MCF 10A (cell line): ENCODE data around the gene GPR35. TPM values are rescaled to one million over a fixed set of nuclear protein-coding genes. Genes with fewer than 3 reads are reported as not detected.
"Not testable (repeated sequence)": the region's sequence is repeated elsewhere in the genome, so short reads cannot be mapped to it uniquely, and the experiment has no call there.

Source experiments
- BruUV-seq: library from RNA; stranded (reverse); fragments of 400-500 nt; replicated peaks from 2 replicates; lab custom pipeline; 2021; lab: Mats Ljungman, UMichigan
- CTCF ChIA-PET: fragments of 300-600 bp; sonication (Branson Sonifier 250); formaldehyde crosslinking; extraction: SDS; loops from one replicate; lab custom pipeline; 2021; ENCODE audit warnings: antibody characterized with exemption, inconsistent platforms; lab: Yijun Ruan, JAX
- POLR2A ChIA-PET: fragments of 300-600, 350-650 bp; sonication (Branson Sonifier 250); formaldehyde crosslinking; extraction: SDS; loops from one replicate; lab custom pipeline; 2020; ENCODE audit warnings: antibody characterized with exemption, inconsistent platforms; lab: Yijun Ruan, JAX
- DNase-seq: peaks from one replicate; pipeline ENCODE4 v3.0.0-alpha.2; 2018; ENCODE audit not compliant: unreplicated experiment
- H3K27ac Mint-ChIP-seq: one replicate; pipeline ENCODE4 v1.8.0; 2022; ENCODE audit warnings: mild to moderate bottlenecking, low read depth, mixed read lengths; ENCODE audit not compliant: unreplicated experiment
- H3K27me3 Mint-ChIP-seq: one replicate; pipeline ENCODE4 v1.8.0; 2022; ENCODE audit warnings: mixed read lengths; ENCODE audit not compliant: insufficient read depth, unreplicated experiment
- H3K36me3 Mint-ChIP-seq: one replicate; pipeline ENCODE4 v1.8.0; 2022; ENCODE audit warnings: mild to moderate bottlenecking, moderate library complexity, mixed read lengths; ENCODE audit not compliant: insufficient read depth, unreplicated experiment
- H3K4me1 Mint-ChIP-seq: one replicate; pipeline ENCODE4 v1.8.0; 2022; ENCODE audit warnings: mixed read lengths; ENCODE audit not compliant: insufficient read depth, unreplicated experiment
- H3K4me3 Mint-ChIP-seq: one replicate; pipeline ENCODE4 v1.8.0; 2022; ENCODE audit warnings: mild to moderate bottlenecking, moderate library complexity, mixed read lengths; ENCODE audit not compliant: unreplicated experiment
- H3K9me3 Mint-ChIP-seq: one replicate; pipeline ENCODE4 v1.8.0; 2022; ENCODE audit warnings: mixed read lengths; ENCODE audit not compliant: unreplicated experiment
- intact Hi-C: fragments of 100-400 bp; cut with micrococcal nuclease; formaldehyde crosslinking; loops from 2 replicates; pipeline ENCODE4 v1.14.1; 2022
- total RNA-seq: library from RNA; stranded (reverse); gene quantifications from 2 replicates; pipeline ENCODE4 v1.2.3, GENCODE V29; 2022
- TF ChIP-seq, protein P1 (sequence below): fragments of 200-600 bp; IDR thresholded peaks from one replicate; pipeline ENCODE4 v1.8.0; 2022; ENCODE audit warnings: antibody characterized with exemption, mild to moderate bottlenecking; ENCODE audit not compliant: unreplicated experiment

Gene GPR35
- total RNA-seq, 1 experiment from 2014 or later = 0.42 TPM

DNA sequence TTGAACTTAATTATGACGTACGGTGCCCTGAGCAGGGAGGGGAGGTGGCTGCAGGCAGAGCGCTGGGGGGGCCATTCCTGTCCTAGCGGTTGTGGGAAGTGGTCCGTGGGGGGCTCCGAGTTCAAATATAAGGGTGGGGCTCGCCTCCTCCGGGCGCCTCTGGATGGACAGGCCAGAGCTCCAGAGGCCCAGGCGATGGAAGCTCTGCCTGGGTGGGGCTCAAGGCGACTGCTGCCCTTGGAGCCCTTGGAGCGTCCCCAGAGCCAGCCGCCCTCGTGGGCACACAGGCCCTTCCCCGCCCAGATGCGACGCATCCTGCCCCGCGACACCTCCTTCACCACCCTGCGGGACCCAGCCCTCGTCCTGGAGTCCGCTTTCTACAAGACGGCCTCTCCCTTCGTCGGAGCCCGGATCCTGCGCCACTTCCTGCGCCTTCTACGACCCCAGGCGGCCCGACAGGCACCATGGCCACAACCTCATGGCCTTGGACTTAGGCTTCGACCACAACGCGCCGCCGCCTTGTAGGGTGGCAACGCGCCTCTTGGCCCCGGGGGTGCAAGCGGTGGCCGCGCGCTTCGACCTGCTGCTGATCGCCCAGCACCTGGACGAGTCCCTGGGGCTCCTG, 46.9 kb downstream of the GPR35 start:
- BruUV-seq = no TSS peak
- H3K9me3 Mint-ChIP-seq = no peaks in the 10 kb centered on the region
- no peaks in the 10 kb centered on the region for H3K36me3 Mint-ChIP-seq
- H3K4me1 Mint-ChIP-seq = no peaks in the 10 kb centered on the region
- TF ChIP-seq, protein P1, sequence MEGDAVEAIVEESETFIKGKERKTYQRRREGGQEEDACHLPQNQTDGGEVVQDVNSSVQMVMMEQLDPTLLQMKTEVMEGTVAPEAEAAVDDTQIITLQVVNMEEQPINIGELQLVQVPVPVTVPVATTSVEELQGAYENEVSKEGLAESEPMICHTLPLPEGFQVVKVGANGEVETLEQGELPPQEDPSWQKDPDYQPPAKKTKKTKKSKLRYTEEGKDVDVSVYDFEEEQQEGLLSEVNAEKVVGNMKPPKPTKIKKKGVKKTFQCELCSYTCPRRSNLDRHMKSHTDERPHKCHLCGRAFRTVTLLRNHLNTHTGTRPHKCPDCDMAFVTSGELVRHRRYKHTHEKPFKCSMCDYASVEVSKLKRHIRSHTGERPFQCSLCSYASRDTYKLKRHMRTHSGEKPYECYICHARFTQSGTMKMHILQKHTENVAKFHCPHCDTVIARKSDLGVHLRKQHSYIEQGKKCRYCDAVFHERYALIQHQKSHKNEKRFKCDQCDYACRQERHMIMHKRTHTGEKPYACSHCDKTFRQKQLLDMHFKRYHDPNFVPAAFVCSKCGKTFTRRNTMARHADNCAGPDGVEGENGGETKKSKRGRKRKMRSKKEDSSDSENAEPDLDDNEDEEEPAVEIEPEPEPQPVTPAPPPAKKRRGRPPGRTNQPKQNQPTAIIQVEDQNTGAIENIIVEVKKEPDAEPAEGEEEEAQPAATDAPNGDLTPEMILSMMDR = no peak
- H3K27ac Mint-ChIP-seq = no peak overlapping the region
- peaks cover 69% of the 10 kb centered on the region for H3K27me3 Mint-ChIP-seq
- intact Hi-C loops = no loop called here
- CTCF ChIA-PET = no interaction called here
- no peak for DNase-seq
- H3K4me3 Mint-ChIP-seq = no peak overlapping the region
- POLR2A ChIA-PET = no interaction called here

DNA sequence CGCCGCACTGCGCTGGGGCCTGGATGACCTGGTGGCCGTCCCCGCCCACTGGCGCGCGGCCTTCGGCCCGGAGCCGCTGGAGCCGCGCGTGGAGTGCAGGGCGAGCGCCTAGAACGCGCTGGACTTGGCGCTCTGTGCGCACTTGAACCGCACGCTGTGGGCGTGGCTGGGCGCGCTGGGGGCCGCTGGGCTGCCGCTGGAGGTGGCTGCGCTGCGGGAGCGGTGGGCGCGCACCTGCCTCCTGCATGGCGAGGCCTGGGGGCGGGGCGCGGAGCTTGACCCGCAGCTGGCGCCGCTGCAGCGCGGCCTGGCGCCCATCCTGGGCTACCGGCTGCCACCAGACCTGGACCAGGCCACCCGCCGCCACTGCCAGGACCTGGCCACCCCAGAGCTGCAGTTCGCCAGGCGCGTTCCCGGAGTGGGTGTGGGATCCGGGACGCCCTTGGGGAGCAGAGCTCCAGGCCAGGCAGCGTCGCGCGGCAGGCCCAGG, 47.5 kb downstream of the GPR35 start:
- Mint-ChIP-seq H3K4me1 (no peaks in the 10 kb centered on the region), H3K9me3 (no peaks in the 10 kb centered on the region), H3K4me3 (no peak overlapping the region), H3K27me3 (peaks cover 63% of the 10 kb centered on the region), H3K27ac (no peak overlapping the region), H3K36me3 (no peaks in the 10 kb centered on the region)
- no TSS peak for BruUV-seq
- intact Hi-C loops = no loop called here
- ChIA-PET POLR2A (no interaction called here), CTCF (no interaction called here)
- TF ChIP-seq, protein P1 = no peak
- DNase-seq = no peak

DNA sequence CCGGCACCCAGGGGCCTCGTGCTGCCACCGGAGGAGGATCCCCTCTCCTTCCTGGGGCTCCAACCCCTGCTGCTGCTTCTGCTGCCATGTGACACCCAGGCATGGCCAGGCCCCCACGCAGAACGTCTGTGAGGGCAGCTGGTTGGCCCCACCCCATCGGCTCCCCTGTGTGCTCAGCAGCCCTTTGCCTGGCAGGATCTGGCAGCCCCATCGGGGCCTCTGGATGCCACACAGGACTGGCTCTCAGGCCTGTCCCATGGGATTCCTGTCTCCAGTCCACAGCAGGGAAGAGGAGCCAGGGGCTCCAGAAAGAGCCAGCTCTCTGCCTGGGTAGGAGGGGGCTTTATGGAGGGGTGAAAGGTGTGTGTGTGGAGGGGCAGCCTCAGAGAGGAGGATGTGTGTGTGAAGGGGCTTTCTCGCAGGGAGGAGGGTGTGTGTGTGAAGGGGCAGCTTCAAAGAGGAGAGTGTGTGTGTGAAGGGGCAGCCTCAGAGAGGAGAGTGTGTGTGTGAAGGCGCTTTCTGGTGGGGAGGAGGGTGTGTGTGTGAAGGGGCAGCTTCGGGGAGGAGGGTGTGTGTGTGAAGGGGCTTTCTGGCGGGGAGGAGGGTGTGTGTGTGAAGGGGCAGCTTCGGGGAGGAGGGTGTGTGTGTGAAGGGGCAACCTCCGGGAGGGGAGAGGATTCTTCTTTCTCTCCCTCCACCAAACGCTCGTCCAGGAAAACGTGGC, 49.3 kb downstream of the GPR35 start:
- H3K36me3 Mint-ChIP-seq, H3K4me3 Mint-ChIP-seq, POLR2A ChIA-PET, DNase-seq, H3K9me3 Mint-ChIP-seq, H3K4me1 Mint-ChIP-seq, intact Hi-C loops, BruUV-seq, H3K27ac Mint-ChIP-seq, CTCF ChIA-PET: not testable (repeated sequence)
- H3K27me3 Mint-ChIP-seq = peaks cover 45% of the 10 kb centered on the region

DNA sequence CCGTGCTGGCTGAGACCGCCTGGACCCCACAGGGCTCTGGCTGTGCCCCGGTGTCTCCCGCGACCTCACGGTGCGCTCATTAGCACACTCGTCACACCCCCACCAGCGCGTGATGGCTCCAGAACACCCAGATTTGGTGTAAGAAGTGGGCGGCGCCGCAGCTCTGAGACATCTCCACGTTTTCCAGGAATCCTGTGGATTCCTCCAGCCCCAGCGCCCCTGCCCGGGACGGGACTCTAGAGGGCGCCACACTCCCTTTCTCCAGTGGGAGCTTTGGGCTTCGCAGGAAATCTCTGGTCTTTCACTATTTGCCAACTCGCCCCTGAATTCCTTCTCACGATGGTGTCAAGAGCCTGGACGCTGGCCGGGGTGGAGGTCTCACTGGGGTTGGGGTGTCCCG, 50.1 kb downstream of the GPR35 start:
- peaks cover 37% of the 10 kb centered on the region for H3K27me3 Mint-ChIP-seq
- H3K27ac Mint-ChIP-seq, H3K4me1 Mint-ChIP-seq, H3K9me3 Mint-ChIP-seq, H3K36me3 Mint-ChIP-seq, CTCF ChIA-PET, DNase-seq, POLR2A ChIA-PET, H3K4me3 Mint-ChIP-seq, intact Hi-C loops, BruUV-seq: not testable (repeated sequence)

DNA sequence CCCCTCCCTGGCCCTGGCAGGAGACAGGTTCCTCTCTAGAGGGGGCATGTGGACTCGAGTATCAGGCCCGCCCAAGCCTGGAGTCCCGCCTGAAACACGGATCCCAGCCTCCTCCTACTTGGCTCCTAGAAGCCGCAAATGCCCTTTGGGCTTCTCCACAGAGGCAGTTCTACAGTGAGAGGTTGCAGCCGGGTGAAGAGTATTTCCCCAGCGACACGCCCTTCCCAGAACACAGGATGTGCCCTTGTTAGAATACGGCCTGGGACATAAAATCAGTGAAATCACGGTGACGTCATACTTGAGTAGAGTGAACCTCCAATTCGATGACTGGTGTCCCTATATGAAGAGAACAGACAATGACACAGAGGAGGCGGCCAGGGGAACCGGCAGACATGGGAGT, 52.8 kb downstream of the GPR35 start:
- H3K36me3 Mint-ChIP-seq, intact Hi-C loops, DNase-seq, H3K9me3 Mint-ChIP-seq, POLR2A ChIA-PET, H3K4me1 Mint-ChIP-seq, H3K27ac Mint-ChIP-seq, H3K4me3 Mint-ChIP-seq, CTCF ChIA-PET, BruUV-seq: not testable (repeated sequence)
- H3K27me3 Mint-ChIP-seq = peaks cover 17% of the 10 kb centered on the region

DNA sequence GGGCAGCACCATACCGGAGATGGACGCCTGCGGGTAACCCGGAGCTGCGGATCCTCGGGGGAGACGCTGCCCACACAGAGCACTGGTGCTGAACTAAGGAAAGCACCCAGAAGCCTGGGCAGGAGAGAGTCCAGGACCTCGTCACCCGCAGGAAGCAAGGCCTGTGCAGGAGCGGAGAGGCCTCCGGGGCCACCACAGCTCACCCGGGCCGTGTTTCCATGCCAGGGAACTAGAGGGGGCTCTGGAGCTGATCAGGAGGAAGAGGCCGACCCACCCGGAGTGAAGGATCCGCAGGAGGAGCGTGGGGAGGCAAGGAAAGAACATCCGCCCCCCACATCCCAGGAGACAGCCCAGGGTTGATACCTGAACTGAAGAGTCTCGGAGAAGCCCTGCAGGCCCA, 53.6 kb downstream of the GPR35 start:
- H3K4me1 Mint-ChIP-seq, intact Hi-C loops, DNase-seq, CTCF ChIA-PET, H3K4me3 Mint-ChIP-seq, H3K9me3 Mint-ChIP-seq, POLR2A ChIA-PET, H3K36me3 Mint-ChIP-seq, H3K27ac Mint-ChIP-seq, BruUV-seq: not testable (repeated sequence)
- peaks cover 14% of the 10 kb centered on the region for H3K27me3 Mint-ChIP-seq

DNA sequence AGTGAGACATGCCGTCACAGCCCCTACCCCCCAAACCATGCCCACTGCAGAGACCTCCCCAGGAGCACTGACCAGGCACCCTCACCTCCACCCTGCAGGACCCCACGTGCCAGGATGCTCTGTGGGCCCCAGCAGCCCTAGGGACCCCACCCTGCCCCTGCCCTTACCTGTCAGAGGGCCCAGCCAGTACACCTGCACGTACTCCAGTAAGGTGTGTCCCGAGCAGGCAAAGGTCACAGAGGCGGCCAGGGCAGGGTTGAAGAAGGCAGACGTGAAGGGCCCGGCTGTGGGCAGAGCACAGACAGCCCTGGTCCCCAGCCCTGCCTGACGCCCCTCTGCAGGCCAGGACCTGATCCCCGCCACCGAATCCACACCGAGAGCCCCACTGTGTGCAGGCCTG, 54.9 kb downstream of the GPR35 start:
- POLR2A ChIA-PET, H3K9me3 Mint-ChIP-seq, H3K36me3 Mint-ChIP-seq, H3K27ac Mint-ChIP-seq, BruUV-seq, H3K27me3 Mint-ChIP-seq, H3K4me1 Mint-ChIP-seq, intact Hi-C loops, H3K4me3 Mint-ChIP-seq, CTCF ChIA-PET, DNase-seq: not testable (repeated sequence)
